AG09319 (cell line): ENCODE measurements around the gene KIFBP.
A peak's percentile ranks its signal among the peaks of the same experiment; 100 is the strongest.
"Not testable (repeated sequence)": the region's sequence is repeated elsewhere in the genome, so short reads cannot be mapped to it uniquely, and the experiment has no call there.

Source experiments
- DNase-seq: peaks from one replicate; pipeline ENCODE4 v3.0.0-alpha.2; 2010; ENCODE audit warnings: low read depth; ENCODE audit errors: extremely low read depth
- CTCF ChIP-seq: IDR thresholded peaks from 2 replicates; pipeline ENCODE4 v1.5.1; 2011; ENCODE audit warnings: low read depth, mild to moderate bottlenecking, inconsistent platforms, low read length, moderate library complexity

The KIFBP gene

GRCh38 chr10:68957284-68957615, 31.4 kb upstream of the KIFBP start:
- DNase-seq: no peak
- no peak for TF ChIP-seq CTCF

- no peak for TF ChIP-seq CTCF
- no peak for DNase-seq
These were observed 30.9 kb upstream of the KIFBP start for GRCh38 chr10:68957654-68958053.

- TF ChIP-seq CTCF: no peak
- no peak for DNase-seq
These were observed 28.7 kb upstream of the KIFBP start for GRCh38 chr10:68959695-68960527.

GRCh38 chr10:68963151-68963550, 25.5 kb upstream of the KIFBP start:
- no peak for DNase-seq
- TF ChIP-seq CTCF: no peak

GRCh38 chr10:68973975-68974374, 14.6 kb upstream of the KIFBP start:
- no peak for DNase-seq
- no peak for TF ChIP-seq CTCF

- not testable (repeated sequence) for DNase-seq
These were observed 12.6 kb upstream of the KIFBP start for GRCh38 chr10:68975936-68976473.

GRCh38 chr10:68979738-68980137, 8.9 kb upstream of the KIFBP start:
- not testable (repeated sequence) for DNase-seq

- DNase-seq: no peak
- peak; percentile 8; the same call in 1 of the 2 replicates for TF ChIP-seq CTCF
These were observed 7.5 kb upstream of the KIFBP start for GRCh38 chr10:68981074-68981473.
